ENCODE data around the gene GMDS. TPM values are rescaled to one million over a fixed set of nuclear protein-coding genes. Genes with fewer than 3 reads are reported as not detected.

Gene GMDS
- total RNA-seq, 1 donor from 2014 or later: 24.2 TPM

DNA sequence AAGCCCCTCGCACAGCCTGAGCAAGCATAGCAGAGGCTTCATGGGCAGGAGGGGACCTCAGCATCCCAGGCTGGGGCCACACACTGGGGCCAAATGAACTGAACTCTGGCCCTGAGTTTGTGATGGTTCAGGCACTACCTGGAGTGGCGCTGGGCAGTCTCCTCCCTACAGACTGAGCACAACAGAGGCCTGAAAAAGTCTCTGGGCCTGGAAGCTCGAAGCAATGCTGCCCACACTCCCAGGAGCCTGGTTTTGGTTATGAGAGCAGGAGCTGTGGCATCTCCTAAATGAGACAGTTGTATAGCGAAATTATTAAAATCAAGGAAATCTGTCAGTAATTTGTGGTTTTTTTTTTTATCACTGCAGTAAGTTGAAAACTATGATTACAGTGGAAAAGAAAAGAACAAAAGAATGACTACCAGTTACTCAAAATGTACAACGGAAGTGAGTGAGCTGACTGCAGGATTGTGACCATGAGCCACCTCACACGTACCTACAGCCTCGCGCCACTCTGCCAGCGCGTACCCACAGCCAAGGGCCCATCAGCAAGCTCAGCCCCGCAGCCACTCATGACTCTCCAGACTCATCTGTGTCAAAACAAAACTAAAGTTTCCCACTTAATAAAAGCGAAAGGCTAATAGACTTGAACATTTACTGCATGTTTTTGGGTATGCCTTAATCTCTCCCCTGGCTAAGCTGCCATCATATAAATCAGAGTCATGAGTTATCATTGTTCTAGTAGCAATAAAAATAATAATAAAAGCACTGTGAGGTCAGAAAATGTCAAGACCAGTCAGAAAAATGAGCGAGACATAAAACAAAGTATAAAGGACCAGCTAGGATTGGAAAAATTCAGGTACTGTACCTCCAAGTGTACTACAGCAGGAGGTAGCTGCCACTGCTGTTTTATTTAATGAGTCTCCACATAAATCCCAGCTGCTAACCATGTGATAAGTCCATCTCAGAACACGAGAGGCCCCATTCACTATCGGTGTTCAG lies 458.7 kb downstream of the GMDS start:
- intact Hi-C loops (cut with micrococcal nuclease): no loop called here

DNA sequence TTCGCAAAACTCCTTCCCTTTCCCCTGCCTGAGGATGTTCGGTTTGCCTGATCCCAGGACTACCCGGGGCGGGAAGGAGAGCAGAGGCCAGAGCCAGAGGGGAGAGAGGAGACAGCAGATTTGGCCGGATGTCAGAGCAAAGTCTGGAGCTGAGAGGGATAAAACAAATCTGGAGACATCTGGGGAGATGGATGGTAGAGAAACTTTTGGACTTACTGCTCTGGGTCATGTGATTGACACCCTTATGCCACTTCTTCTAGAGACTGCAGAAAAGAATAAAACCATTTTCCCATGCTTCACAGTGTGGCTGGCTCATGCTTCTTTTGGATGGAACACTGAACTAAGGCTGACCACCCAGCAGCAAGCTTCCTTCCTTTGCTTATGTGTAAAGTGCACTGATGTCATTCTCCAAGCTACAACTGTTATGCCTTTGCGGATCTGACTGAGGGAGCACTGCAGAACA lies 461.0 kb downstream of the GMDS start:
- intact Hi-C loops (cut with micrococcal nuclease): no loop called here

DNA sequence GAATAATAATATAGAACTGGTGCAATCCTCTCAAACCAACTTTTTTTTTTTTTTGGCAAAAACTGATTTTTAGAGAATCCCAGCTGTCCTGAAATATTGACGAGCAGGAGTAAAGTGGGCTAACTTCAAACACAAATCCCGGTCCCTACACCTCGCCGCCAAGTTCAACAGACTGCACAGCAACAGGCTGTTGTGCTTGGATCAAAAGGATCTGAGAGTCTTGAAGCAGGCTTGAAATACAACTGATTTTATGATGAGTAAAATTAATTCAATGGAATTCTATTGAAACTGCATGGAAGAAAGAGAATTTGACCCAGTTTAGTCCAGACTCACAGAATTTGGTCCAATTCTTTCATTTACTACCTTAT lies 463.6 kb downstream of the GMDS start:
- intact Hi-C loops (cut with micrococcal nuclease): no loop called here

DNA sequence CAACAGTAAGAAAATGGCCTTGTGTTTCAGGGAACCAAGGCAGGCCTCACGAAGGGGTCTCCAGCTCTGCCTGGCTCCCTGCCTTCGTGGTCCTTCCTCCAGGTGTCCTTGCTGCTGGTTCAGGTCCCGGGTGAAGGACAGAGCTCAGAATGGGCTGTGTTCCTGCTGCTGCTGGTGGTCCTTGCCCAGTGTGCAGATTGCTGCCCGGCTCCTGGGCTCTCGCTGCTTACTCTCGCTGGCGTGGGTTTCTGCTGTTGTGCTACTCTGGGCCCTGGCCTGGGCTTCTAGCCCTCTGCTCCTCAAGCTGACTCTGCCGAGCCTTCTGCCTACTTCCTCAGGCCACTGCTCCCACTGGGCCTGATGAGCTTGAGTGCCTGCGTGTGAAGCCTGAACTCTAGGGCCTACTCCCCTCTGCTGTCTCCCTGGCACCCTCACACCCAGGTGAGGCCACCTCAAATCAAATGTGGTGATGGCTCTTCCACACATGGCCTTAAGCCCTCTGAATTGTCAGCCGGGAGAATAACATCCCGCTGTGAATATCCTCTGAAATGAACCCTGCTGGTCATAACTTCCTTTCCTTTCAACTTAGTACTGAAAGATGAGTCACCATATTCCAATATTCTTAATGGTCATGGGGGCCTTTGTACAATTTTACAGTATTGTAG lies 464.1 kb downstream of the GMDS start:
- intact Hi-C loops (cut with micrococcal nuclease): no loop called here

DNA sequence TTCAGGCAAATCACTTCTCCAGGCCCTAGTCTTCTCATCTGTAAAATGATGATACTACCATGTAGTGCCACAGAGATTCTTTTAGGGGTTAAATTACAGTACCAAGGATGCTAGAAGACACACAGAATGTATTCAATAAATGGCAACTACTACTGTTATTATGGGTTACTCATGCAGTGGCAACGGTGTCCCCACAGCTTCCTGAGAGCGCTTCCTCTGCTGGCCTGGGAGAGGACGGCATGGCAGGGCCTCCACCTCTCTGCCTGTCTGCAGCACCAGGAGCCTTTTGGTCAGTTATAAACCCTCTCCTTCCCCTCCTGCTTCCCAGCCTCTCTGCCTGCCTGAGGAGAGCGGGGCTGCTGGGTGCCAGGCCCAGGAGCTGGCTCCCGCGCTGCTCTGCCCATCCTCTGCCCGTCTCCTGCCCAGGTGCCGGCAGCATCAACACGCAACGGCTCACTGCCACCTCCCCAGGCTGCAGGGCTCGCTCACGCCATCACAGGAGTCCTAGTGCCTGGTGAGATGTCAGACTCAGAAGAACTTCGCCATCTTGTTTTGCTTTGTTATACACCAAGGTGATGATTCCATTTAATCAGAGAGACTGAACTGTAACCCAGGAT lies 465.0 kb downstream of the GMDS start:
- intact Hi-C loops (cut with micrococcal nuclease): no loop called here

DNA sequence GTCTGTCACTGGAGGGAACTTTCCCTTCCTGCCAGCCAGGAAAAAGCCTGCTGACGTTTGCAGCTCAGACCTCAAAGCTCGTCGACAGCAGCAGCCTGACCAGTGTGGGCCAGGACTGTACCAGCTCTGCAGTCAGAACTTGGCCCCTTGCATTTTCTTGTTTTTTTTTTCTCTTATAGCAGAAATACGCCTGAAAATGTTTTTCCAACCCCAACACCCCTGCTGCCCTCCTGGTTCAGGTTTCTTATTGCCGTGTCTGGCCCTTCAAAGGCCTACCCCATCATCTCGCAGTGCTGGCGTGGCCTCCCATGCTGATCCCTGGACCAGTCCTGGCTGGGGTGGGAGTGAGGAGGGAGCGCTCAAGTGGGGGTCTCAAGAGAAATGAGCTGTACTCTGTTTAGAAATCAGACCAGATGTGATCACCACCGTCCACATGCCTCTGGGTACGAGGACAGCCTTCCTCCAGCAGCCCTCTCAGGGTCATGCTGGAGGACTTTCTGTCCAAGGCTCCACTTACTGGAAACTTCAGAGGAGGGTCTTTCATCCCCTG lies 466.6 kb downstream of the GMDS start:
- intact Hi-C loops (cut with micrococcal nuclease): no loop called here

DNA sequence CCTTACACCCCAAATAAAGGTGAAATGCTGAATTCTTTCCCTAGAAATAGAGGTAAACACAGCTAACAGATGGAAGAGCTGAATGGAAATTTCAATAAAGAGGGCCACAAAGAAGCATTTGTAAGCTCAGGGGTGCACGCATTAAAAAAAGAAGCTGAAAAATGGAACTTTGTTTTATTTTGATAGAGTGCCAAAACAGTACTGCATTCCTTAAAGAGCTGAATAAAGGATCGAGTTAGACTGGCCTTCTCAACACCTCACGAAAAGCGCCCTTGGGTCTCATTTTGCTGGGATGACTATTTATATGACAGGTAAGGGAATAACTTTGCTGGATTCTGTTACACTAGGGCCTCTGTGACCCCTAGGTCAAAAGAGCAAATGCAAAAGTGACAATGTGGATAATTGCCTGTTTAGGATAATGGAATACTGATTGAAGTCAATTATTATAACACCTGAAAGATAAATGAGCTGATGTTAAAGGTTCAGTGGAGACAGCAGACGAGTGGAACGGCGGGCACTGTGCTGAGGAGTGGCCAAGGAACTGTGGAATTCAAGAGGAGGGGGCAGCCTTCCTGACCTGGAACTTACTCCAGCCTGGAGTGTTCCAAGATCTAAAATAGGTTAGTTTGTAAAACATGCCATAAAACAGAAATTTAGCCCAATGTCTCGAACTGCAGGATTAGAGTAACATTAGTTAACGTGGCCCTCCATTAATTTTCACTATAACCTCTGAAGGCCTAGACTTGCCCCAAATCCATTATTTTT lies 467.3 kb downstream of the GMDS start:
- intact Hi-C loops (cut with micrococcal nuclease): no loop called here

DNA sequence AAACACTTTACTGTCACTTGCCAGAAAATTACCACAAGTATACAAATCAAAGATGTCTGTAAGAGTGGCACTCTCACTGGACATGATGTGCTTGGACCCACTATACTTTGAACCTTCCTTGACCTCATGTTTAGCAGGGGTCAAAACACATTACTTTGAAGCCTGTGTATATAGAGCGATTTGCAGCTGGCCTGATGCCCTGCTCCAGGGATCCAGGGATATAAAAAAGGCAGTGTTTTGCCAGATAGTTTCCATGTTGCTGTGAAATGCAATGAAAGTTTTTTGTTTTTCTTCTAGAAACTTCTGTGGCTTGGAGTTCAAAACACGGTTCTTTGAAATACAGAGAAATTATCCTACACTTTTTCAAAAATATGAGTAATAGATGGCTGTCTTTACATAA lies 470.0 kb downstream of the GMDS start:
- intact Hi-C loops (cut with micrococcal nuclease): no loop called here

DNA sequence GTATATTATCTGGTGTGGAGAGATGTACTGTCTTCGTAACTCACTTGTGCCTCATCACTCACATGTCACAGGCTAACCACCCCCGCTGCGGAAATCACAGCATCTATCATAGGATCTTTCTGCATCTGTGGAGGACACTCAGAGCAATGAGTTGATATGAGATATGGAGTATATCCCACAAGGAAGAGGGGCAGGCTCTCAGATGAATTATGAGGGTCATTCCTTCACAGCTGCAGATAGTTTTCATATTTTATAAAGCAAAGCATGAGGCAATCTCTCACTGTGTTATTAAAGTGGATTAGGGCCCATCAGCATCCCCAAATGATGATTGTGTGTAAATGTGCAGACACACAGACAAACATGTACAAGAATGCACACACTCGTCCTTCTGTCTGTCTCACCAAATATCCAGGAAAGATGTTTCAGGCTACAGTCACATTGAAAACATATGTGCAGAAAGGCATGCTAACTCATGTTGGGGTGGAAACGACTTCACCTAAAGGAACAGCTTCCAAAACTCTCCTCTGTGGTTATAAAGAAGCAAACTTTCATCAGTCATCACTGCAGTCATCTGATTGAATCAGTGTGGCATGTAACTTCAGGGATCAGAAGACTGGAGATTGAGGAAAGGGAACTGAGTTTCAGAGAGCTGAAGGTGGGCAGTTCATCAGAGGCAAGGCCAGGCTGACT lies 471.0 kb downstream of the GMDS start:
- intact Hi-C loops (cut with micrococcal nuclease): no loop called here

DNA sequence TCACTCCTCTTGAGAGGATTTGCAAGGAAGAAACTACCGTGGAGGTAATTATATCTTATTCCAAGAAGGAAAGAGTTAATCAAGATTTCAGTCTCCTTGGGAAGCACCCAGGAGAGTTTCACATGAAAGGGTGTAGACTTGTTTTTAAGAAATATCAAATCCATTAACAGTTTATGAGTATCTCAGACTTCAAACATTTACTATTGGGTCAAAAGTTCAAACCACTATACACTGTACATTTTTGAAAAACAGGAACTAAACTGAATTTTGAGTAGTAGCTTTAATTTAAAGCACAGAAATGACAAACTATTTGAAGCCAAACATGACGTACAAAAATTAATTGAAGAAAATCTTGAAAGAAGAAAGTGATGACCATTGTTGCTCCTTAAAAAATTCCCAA lies 471.7 kb downstream of the GMDS start:
- intact Hi-C loops (cut with micrococcal nuclease): no loop called here

DNA sequence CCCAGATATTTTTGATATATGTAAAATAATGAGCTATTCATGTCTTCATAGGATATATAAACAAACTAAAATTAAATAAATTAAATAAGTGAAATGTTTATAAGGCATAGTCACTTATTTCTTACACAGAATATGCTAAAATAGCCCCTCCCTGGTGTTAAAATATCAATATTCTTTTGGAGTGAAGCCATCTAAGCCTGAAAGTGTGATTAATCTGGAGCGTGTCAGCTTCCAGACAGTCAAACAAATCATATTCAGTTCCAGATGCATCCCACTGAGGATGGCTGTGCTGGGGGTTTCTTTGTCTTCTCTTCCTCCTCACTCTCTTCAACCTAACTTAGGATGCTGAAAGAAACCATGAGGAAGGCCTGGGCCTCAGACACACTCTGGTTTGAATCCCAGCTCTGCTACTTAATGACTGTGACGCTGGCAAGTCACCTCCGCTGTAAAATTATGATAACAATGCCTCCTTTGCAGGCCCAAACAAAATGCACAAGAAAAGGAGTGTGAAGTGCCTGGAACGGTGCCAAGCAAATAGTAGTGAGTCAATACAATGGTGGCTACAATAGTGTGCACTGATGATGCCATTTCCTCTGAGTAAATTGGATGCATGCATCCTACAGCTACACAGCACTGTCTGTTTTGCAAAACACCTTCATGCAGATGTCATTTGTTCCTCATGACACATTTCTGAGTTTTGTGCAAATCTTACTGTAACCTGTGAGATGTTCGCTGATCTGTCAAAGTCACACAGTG lies 474.3 kb downstream of the GMDS start:
- intact Hi-C loops (cut with micrococcal nuclease): no loop called here

DNA sequence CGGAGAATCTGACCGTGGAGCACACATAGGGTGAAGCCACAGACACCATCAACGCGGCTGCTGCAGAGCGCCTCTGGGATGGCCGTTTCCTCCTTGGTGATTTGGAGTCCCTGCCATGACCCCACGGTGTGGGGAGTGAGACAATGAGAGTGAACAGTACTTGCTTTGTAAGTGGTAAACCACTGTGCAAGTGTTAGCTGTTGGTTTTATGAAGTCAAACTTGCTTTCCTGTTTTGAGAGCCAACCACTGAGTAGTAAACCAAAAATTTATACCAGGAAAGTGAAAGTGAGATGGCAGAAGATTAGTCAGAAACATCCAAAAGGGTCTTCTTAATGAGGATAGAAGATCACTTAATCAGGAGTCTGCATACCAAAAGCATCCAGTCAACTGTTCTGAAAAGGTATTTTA lies 475.0 kb downstream of the GMDS start:
- intact Hi-C loops (cut with micrococcal nuclease): no loop called here

DNA sequence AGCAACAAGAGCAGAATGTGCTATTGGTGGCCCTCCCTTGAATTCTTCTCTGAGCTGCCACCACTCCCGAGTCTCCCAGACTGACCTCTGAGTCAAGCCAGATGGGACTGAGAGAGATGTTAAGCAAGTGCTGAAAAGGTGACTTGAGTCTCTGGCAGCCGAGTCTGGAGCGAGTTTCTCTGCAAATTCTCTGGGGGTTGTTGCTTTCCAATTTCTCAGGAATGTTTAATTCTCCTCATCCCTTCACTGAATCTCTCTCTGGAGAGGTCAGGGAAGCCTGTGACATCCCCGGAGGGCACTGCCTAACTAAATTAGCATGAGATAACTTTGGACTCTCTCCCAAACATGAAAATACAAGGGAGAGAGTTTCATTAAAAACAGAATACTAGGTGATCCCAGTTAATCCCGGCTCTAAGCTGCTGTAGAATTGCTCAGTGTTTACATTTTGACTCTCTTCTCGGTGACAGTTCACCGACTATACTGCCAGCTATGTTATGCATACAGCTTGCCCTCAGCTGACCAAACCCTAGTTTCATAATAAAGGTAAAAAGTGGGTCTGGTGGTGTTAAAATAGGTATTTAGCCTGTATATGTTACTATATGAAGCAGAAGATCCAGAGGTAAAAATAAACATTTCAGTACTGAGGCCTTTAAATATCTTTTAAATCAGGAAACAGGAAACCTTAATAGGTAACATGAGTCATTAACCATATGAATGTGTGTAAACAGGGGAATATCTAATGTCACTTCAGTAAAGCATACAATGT lies 477.7 kb downstream of the GMDS start:
- intact Hi-C loops (cut with micrococcal nuclease): no loop called here

DNA sequence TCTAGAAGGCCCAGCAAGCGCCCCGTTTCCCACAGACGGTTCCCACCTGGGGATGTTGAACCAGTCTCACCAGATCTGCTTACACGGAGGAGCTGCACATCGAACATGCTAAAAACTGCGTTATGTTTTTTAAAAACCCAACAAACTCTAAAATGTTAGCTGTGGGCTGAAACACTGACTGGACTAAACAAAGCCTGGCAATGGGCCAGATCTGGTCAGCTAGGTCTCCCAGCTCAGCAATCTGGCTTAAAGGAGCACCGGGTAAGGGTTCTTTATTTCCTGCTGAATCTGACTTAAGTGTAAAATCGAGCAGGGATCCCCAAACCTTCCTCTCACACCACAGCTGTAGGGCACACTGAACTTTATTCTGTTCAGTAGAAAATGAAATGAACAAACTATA lies 478.8 kb downstream of the GMDS start:
- intact Hi-C loops (cut with micrococcal nuclease): no loop called here

DNA sequence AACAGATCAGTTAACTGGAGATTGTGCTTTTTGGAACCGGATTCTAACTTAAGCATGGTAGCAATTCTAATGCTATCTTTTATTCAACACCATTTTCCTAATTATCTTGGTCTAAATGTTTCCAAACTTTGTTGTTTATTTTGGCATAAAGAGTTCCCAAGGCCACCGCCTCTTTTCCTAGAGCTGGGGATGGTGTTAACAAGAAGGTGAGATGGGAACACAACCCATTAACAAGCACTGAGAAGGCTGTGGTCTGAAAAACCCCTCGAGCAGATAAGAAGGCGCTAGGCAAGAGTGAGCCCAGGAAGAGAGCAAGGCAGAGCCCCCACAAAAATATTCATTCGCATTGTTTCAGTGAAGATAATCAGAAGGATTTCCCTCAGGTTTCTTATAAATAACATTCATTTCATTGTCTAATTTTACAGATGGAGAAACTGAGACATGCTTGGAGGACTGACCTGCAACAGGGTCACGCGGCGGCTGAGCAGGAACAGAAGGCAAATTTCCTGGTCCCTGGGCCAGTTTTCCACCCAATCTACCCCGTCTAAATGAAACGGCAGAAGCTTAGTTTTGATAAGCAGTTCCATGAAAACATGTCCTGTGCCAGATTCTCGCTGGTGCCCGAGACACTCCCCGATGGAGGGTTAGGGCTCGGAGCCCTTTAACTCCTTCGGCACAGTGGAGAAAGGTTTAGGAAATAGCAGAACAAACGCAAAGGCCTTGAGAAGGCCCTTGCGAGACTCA lies 480.1 kb downstream of the GMDS start:
- intact Hi-C loops (cut with micrococcal nuclease): no loop called here

DNA sequence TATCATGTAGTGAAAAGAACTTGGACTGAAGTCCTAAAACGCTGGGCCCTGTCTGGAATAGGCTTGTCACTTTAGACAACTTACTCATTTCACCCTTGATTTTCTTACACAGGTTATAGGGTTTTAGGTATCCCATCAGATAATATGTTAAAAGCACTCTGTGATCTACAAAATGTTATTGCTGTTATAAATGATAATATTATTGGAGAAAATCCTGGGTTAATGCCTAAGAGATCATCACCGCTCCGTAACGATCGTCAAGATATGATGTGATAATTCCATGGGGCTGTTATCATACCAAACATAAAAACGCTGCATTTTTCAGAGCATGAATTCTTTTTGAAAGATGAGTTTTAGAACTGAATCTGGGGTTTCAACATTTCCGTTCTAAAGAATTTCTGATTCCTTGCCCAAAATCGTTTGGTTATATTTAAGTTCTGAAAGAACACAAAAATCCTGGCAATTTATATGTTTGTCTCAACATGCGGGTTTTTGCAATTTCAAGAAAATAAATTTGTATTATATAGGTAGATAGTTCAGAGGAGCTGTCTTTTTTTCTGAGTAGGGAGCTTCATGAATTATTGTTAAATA lies 480.9 kb downstream of the GMDS start:
- intact Hi-C loops (cut with micrococcal nuclease): no loop called here

DNA sequence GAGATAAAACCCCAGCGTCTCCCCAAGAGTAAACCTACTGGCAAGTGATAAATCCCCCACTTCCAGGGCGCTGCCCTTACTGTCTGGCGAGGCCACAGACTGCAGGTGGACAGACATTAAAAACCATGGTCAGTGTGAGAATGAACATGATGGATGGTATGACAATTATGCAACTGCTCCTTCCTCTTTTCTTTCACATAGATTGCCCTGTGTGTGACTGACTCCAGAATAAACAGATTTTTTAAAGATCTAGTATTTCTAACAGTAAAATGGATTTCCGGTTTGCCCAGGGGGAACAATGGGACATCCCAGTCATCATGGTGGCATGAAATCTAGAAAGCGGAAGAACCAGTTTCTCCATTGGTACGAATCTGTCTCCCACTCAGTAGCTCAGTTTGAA lies 482.0 kb downstream of the GMDS start:
- intact Hi-C loops (cut with micrococcal nuclease): no loop called here

DNA sequence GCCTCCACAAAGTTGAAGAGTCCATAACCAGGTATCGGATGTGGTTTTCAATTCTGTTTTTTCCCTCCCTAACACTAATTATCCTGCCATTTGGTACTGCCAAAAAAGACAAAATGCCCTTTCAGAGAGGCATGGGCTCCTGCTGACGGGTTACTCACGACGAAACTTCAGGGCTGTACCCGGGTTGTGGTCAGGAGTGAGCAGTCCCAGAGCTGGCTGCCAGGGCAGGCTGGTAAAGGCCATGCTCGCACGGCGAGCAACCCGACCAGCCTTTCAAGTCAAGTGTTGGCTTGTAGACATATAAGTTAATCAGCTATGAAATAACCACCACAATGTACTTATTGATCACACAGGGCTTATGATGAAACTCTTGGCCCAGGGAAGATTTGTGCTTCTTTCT lies 483.2 kb downstream of the GMDS start:
- intact Hi-C loops (cut with micrococcal nuclease): no loop called here
